Endodermal cell (in vitro differentiated cells): Measurements from ENCODE around the gene MXD4. TPM values are rescaled to one million over a fixed set of nuclear protein-coding genes. Genes with fewer than 3 reads are reported as not detected.

ENCODE experiments used
- DNase-seq: peaks from one replicate; pipeline ENCODE4 v3.0.0-alpha.2; 2017
- H3K27ac ChIP-seq: 2 replicates; pipeline ENCODE4 v1.5.1; 2013; ENCODE audit warnings: mild to moderate bottlenecking, low read depth, low read length, moderate library complexity
- H3K27me3 ChIP-seq: 2 replicates; pipeline ENCODE4 v1.6.1; 2013; ENCODE audit warnings: mild to moderate bottlenecking, low read length, moderate library complexity; ENCODE audit not compliant: insufficient read depth, control insufficient read depth, poor library complexity, severe bottlenecking
- H3K36me3 ChIP-seq: 2 replicates; pipeline ENCODE4 v1.7.0; 2013; ENCODE audit warnings: mild to moderate bottlenecking, low read length, moderate library complexity; ENCODE audit not compliant: control insufficient read depth, insufficient read depth
- H3K4me1 ChIP-seq: one replicate; pipeline ENCODE4 v1.7.0; 2013; ENCODE audit warnings: low read length; ENCODE audit not compliant: control insufficient read depth, insufficient read depth
- H3K4me3 ChIP-seq: 2 replicates; pipeline ENCODE4 v1.5.1; 2013; ENCODE audit warnings: mild to moderate bottlenecking, low read length, moderate library complexity
- H3K9ac ChIP-seq: 2 replicates; pipeline ENCODE4 v1.6.1; 2013; ENCODE audit warnings: mild to moderate bottlenecking, low read length, moderate library complexity; ENCODE audit not compliant: poor library complexity, severe bottlenecking; ENCODE audit errors: extremely low read depth
- H3K9me3 ChIP-seq: 2 replicates; pipeline ENCODE4 v1.6.1; 2013; ENCODE audit warnings: mild to moderate bottlenecking, low read length, moderate library complexity; ENCODE audit not compliant: control insufficient read depth
- H3K27ac Mint-ChIP-seq: 2 replicates; pipeline ENCODE4 v1.8.0; 2020; ENCODE audit warnings: mixed read lengths
- H3K27me3 Mint-ChIP-seq: 2 replicates; pipeline ENCODE4 v1.8.0; 2021; ENCODE audit warnings: mild to moderate bottlenecking, mixed read lengths; ENCODE audit not compliant: insufficient read depth
- H3K36me3 Mint-ChIP-seq: 2 replicates; pipeline ENCODE4 v1.8.0; 2020; ENCODE audit warnings: low read depth, mixed read lengths
- H3K4me1 Mint-ChIP-seq: 2 replicates; pipeline ENCODE4 v1.8.0; 2020; ENCODE audit warnings: mixed read lengths
- H3K4me3 Mint-ChIP-seq: 2 replicates; pipeline ENCODE4 v1.8.0; 2020; ENCODE audit warnings: mild to moderate bottlenecking, moderate library complexity, mixed read lengths
- H3K9me3 Mint-ChIP-seq: 2 replicates; pipeline ENCODE4 v1.8.0; 2020; ENCODE audit warnings: mild to moderate bottlenecking, mixed read lengths
- whole genome bisulfite sequencing, 2 experiments: methylation state at CpG; one replicate each; pipeline versions ENCODE4 v1.1.5 to v1.1.7; 2013; ENCODE audit warnings: missing lambda C conversion rate in 2 of 2, mixed read lengths in 1 of 2; ENCODE audit not compliant: insufficient coverage in 1 of 2, insufficient read length in 1 of 2; 5-methylcytosine and 5-hydroxymethylcytosine counted together
- total RNA-seq, 2 donors: library from RNA; stranded (reverse); fragmentation: NEBNext Ultra II Directional in 1 of 2; extraction: Animal tissue kit (Norgen Biotek cat#: 25700) in 1 of 2; gene quantifications; 2 replicates in 1 of 2; 3 replicates in 1 of 2; pipeline ENCODE4 v1.2.1, GENCODE V29; 2021
- TF ChIP-seq, protein P1 (sequence below): fragments of 200-600 bp; sonication (generic); conservative IDR thresholded peaks from 2 replicates; pipeline ENCODE4 v1.5.0; 2021; ENCODE audit warnings: antibody characterized with exemption, mild to moderate bottlenecking

MXD4 gene
- total RNA-seq, 2 donors from 2014 or later = 46.0 to 78.8 TPM

DNA sequence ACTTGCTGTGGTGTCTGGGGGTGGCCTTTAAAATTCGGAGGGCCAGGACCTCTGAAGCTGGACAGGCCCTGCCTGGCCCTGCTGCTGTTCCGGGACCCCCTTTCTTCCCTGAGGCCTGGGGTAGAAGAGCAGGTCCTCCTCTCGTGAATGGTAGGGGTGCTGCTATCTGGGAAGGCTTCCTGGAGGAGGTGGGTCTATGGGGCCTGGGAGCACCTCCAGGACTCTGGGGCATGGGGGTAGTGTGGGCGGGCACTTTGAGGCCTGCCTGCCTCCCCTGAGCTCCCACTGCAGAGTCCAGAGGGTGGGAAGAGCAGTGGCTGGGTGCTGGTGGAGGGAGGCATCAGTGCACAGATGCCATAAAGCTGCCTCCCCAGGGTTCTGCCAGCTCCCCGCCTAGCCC, 4.9 kb upstream of the MXD4 start:
- H3K4me3 Mint-ChIP-seq = no peak overlapping the region
- H3K36me3 Mint-ChIP-seq = no peaks in the 10 kb centered on the region
- H3K9me3 Mint-ChIP-seq = no peaks in the 10 kb centered on the region
- TF ChIP-seq, protein P1, sequence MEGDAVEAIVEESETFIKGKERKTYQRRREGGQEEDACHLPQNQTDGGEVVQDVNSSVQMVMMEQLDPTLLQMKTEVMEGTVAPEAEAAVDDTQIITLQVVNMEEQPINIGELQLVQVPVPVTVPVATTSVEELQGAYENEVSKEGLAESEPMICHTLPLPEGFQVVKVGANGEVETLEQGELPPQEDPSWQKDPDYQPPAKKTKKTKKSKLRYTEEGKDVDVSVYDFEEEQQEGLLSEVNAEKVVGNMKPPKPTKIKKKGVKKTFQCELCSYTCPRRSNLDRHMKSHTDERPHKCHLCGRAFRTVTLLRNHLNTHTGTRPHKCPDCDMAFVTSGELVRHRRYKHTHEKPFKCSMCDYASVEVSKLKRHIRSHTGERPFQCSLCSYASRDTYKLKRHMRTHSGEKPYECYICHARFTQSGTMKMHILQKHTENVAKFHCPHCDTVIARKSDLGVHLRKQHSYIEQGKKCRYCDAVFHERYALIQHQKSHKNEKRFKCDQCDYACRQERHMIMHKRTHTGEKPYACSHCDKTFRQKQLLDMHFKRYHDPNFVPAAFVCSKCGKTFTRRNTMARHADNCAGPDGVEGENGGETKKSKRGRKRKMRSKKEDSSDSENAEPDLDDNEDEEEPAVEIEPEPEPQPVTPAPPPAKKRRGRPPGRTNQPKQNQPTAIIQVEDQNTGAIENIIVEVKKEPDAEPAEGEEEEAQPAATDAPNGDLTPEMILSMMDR = no peak
- Histone ChIP-seq H3K36me3 (no peaks in the 10 kb centered on the region), H3K9me3 (no peaks in the 10 kb centered on the region), H3K4me3 (no peak overlapping the region), H3K9ac (no peak overlapping the region), H3K27ac (no peak overlapping the region), H3K27me3 (no peaks in the 10 kb centered on the region), H3K4me1 (peaks cover 15% of the 10 kb centered on the region)
- 91 to 93% methylated on average over 3 to 5 of the region's 5 CpGs for WGBS, 2 experiments
- H3K4me1 Mint-ChIP-seq = peaks cover 23% of the 10 kb centered on the region
- no peak for DNase-seq
- H3K27ac Mint-ChIP-seq = no peak overlapping the region
- H3K27me3 Mint-ChIP-seq = no peaks in the 10 kb centered on the region

DNA sequence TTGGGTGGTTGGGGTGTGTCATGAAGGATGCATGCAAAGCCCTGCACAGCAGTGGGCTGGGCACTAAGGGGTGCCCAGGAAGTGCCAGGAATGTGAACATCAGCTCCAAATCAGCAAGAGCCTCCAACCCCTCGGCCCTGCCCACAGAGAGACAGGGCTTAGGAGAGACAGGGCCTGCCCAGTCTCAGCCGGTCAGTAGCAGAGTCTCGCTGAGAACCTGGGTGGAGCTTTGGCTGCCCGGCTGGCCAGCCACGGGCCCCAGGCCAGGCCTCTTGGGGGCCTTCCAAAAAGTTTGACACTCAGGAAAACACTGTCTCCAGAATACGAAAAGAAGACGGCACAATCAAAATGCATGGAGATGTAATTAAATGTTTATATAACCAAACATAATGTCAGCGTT, 4.3 kb upstream of the MXD4 start:
- no peaks in the 10 kb centered on the region for H3K36me3 Mint-ChIP-seq
- H3K9me3 Mint-ChIP-seq = no peaks in the 10 kb centered on the region
- Histone ChIP-seq H3K9ac (no peak overlapping the region), H3K27ac (no peak overlapping the region), H3K4me3 (no peak overlapping the region), H3K9me3 (no peaks in the 10 kb centered on the region), H3K36me3 (no peaks in the 10 kb centered on the region), H3K27me3 (no peaks in the 10 kb centered on the region), H3K4me1 (peaks cover 9% of the 10 kb centered on the region)
- peak overlapping the region; percentile 44 for H3K27ac Mint-ChIP-seq
- TF ChIP-seq, protein P1 = no peak
- H3K4me3 Mint-ChIP-seq = no peak overlapping the region
- DNase-seq = no peak
- 69 to 89% methylated on average over 4 to 7 of the region's 8 CpGs for WGBS, 2 experiments
- H3K4me1 Mint-ChIP-seq = peaks cover 23% of the 10 kb centered on the region
- no peaks in the 10 kb centered on the region for H3K27me3 Mint-ChIP-seq

DNA sequence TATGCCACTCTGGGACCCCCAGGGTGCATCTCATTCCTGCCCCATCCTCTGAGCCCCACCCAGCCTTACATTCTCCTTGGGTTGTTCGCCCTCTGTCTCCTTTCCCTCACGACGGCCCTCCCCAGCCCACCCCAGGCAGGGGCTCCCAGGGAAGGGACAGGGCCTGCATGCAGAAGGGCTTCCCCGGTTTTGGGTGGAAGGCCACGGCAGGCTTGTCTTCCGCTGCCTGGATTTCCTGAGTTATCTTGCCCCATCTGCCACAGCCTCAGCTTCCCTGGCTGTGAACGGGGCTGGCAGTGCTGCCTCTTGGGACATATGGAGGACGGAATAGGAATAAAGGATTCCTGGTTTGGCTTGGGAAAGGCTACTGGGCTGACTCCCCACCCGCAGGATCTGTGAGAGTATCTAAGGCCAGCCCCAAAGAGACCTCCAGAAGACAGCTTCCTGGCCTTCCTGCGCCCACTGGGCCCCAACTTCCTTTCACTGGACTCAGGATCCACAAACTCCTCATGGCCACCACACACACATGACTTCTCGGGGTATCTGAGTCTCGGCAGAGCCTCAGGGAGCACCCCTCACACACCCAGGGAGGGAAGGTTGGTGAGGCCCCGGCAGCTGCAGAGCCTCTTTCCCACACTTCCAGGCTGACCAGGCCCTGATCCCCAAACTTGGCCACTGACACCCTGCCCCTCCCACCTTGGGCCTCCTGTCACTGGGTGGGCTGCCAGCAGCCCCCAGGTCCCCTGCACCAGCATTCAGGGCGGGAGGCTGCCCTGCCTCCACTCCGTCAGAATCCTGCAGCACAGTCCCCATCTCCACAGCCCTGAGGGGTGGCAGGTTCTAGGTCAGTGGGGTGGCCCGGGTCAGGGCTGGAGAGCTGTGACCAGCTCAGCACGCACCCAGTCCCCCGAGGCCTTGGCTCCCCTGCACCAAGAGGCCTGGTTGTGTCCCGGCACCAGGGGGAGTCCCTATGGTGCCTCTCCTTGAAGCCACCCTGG, 3.5 kb upstream of the MXD4 start:
- no peak overlapping the region for H3K9ac ChIP-seq
- no peaks in the 10 kb centered on the region for H3K36me3 ChIP-seq
- H3K4me1 ChIP-seq = peaks cover 11% of the 10 kb centered on the region
- TF ChIP-seq, protein P1 = no peak
- 91 to 93% methylated on average over 9 to 19 of the region's 19 CpGs for WGBS, 2 experiments
- H3K4me3 Mint-ChIP-seq = no peak overlapping the region
- H3K9me3 Mint-ChIP-seq = no peaks in the 10 kb centered on the region
- no peak for DNase-seq
- H3K27ac ChIP-seq = no peak overlapping the region
- H3K27me3 ChIP-seq = no peaks in the 10 kb centered on the region
- H3K36me3 Mint-ChIP-seq = no peaks in the 10 kb centered on the region
- no peak overlapping the region for H3K4me3 ChIP-seq
- H3K27ac Mint-ChIP-seq = no peak overlapping the region
- no peaks in the 10 kb centered on the region for H3K27me3 Mint-ChIP-seq
- H3K9me3 ChIP-seq = no peaks in the 10 kb centered on the region
- H3K4me1 Mint-ChIP-seq = peaks cover 19% of the 10 kb centered on the region
